SU-DHL-6 (cell line): Measurements from ENCODE around the gene SPATC1L.

Source experiments
- H2AFZ ChIP-seq: fragments of 200-600 bp; sonication (generic); 2 replicates; pipeline ENCODE4 v1.6.1; 2014; ENCODE audit warnings: low read depth, mild to moderate bottlenecking, moderate library complexity, mixed read lengths, antibody characterized with exemption, low read length; ENCODE audit not compliant: severe bottlenecking
- H3F3A ChIP-seq: fragments of 200-600 bp; shearing (Covaris generic); 2 replicates; pipeline ENCODE4 v1.6.0; 2016; ENCODE audit warnings: antibody characterized with exemption, mild to moderate bottlenecking; ENCODE audit not compliant: insufficient read depth
- H3K27ac ChIP-seq: fragments of 200-600 bp; sonication (generic); 2 replicates; pipeline ENCODE4 v1.5.1; 2016; ENCODE audit warnings: low read depth, mild to moderate bottlenecking, low read length, moderate library complexity, mixed read lengths
- H3K27me3 ChIP-seq: fragments of 200-600 bp; sonication (generic), shearing (Covaris generic); 2 replicates; pipeline ENCODE4 v1.6.0; 2014; ENCODE audit warnings: mild to moderate bottlenecking, low read length
- H3K36me3 ChIP-seq: fragments of 200-600 bp; sonication (generic); 2 replicates; pipeline ENCODE4 v1.6.1; 2014; ENCODE audit warnings: mild to moderate bottlenecking, low read length, mixed read lengths
- H3K4me2 ChIP-seq: fragments of 300-600, 200-600 bp; shearing (Covaris generic), sonication (generic); 2 replicates; pipeline ENCODE4 v1.6.0; 2014; ENCODE audit warnings: low read length, low read depth, mild to moderate bottlenecking; ENCODE audit not compliant: poor library complexity, severe bottlenecking
- H3K4me3 ChIP-seq: fragments of 200-600 bp; sonication (generic); 2 replicates; pipeline ENCODE4 v1.5.1; 2014; ENCODE audit warnings: antibody characterized with exemption, low read length, mild to moderate bottlenecking, mixed read lengths; ENCODE audit not compliant: insufficient read depth, poor library complexity, severe bottlenecking
- H3K79me2 ChIP-seq: fragments of 200-600 bp; sonication (generic); 2 replicates; pipeline ENCODE4 v1.6.1; 2014; ENCODE audit warnings: mild to moderate bottlenecking, low read length, moderate library complexity; ENCODE audit not compliant: insufficient read depth
- H3K9ac ChIP-seq: fragments of 200-600 bp; sonication (generic); 2 replicates; pipeline ENCODE4 v1.7.0; 2014; ENCODE audit warnings: mild to moderate bottlenecking, low read length
- H3K9me2 ChIP-seq: fragments of 200-600 bp; sonication (generic); replicated peaks from 2 replicates; pipeline ENCODE4 v1.6.1; 2014; ENCODE audit warnings: low read length; ENCODE audit not compliant: insufficient read depth
- H3K9me3 ChIP-seq: fragments of 200-600 bp; sonication (generic); 2 replicates; pipeline ENCODE4 v1.6.1; 2014; ENCODE audit warnings: low read length, mixed read lengths; ENCODE audit not compliant: insufficient read depth
- H4K20me1 ChIP-seq: fragments of 200-600 bp; sonication (generic); 2 replicates; pipeline ENCODE4 v1.6.1; 2014; ENCODE audit warnings: low read depth, mild to moderate bottlenecking, antibody characterized with exemption, low read length, moderate library complexity, mixed read lengths
- CTCF ChIP-seq: fragments of 200-600 bp; sonication (generic); IDR thresholded peaks from one replicate; pipeline ENCODE4 v1.5.1; 2017; ENCODE audit warnings: antibody characterized with exemption, mild to moderate bottlenecking, low read length, moderate library complexity; ENCODE audit not compliant: insufficient read depth, poor library complexity, severe bottlenecking
- EZH2phosphoT487 ChIP-seq: fragments of 200-600 bp; sonication (generic), shearing (Covaris generic); conservative IDR thresholded peaks from 2 replicates; pipeline ENCODE4 v1.6.1; 2018; ENCODE audit warnings: mild to moderate bottlenecking, antibody characterized with exemption, low read length, moderate library complexity, mixed read lengths

SPATC1L gene

GRCh38 chr21:46228345-46229051 is 44.2 kb upstream of the SPATC1L start, which contains the start of gene LSS:
LSS (minus strand) TSS chr21:46228774; CDS start chr21:46228745, 29 bp downstream.
- Histone ChIP-seq H4K20me1 (no peaks in the 10 kb centered on the region), H3K36me3 (peaks cover 6% of the 10 kb centered on the region), H3K9ac (peak within 1 kb of the TSS; percentile 92), H3K4me2 (peak within 1 kb of the TSS; percentile 87), H3K4me3 (peak within 1 kb of the TSS; percentile 97), H2AFZ (peak within 1 kb of the TSS; percentile 89), H3K27ac (peak within 1 kb of the TSS; percentile 64), H3K9me3 (no peaks in the 10 kb centered on the region), H3K9me2 (no peaks in the 10 kb centered on the region), H3K79me2 (peaks cover 68% of the 10 kb centered on the region), H3K27me3 (no peaks in the 10 kb centered on the region), H3F3A (peaks cover 9% of the 10 kb centered on the region; the same call in 1 of the 2 replicates)
- TF ChIP-seq CTCF (no peak), EZH2phosphoT487 (no peak)

GRCh38 chr21:46227811-46228344 is 43.6 kb upstream of the SPATC1L start:
- Histone ChIP-seq H3K4me3 (peak overlapping the region; percentile 88), H3F3A (peaks cover 9% of the 10 kb centered on the region; the same call in 1 of the 2 replicates), H3K9me3 (no peaks in the 10 kb centered on the region), H3K79me2 (peaks cover 74% of the 10 kb centered on the region), H3K27ac (peak overlapping the region; percentile 45), H2AFZ (peak overlapping the region; percentile 89), H3K9ac (peak overlapping the region; percentile 88), H4K20me1 (no peaks in the 10 kb centered on the region), H3K4me2 (peak overlapping the region; percentile 83), H3K27me3 (no peaks in the 10 kb centered on the region), H3K9me2 (no peaks in the 10 kb centered on the region), H3K36me3 (peaks cover 6% of the 10 kb centered on the region)
- no peak for TF ChIP-seq CTCF
- TF ChIP-seq EZH2phosphoT487 = no peak

DNA sequence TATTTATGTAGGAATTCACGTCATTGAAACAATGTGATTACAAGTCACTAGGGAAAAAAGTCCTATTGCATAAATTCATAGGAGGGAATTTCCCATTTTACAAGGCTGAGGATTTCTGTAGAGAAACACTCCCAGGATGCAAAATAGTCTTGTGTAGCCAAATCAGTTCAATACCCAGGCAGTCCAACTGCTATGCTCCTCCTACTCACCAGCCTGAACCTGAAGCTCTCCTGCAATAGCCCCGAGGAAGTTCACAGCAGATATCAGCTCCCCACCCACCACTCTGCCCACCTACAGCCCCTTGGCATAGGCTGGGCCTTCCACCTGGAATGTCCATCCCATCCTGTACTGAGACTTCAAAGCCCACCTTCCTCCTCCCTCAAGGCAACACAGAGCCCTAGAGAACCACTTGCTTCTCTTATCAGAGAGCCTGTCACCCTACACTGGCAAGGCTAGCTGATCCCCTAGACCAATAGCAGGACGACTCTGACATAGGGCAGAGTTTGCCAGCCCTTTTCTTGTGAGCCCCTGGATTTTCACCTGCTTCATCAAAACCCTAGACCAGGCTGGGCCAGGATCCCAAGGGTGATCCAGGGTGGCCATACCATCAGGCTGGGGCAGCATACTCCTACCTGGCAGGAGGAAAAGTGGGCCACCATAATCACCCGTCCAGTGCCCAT is 42.8 kb upstream of the SPATC1L start:
- H3F3A ChIP-seq = peaks cover 9% of the 10 kb centered on the region; the same call in 1 of the 2 replicates
- H2AFZ ChIP-seq = no peak overlapping the region
- no peaks in the 10 kb centered on the region for H3K9me2 ChIP-seq
- H3K4me3 ChIP-seq = peak overlapping the region; percentile 88
- H3K27me3 ChIP-seq = no peaks in the 10 kb centered on the region
- no peak for TF ChIP-seq EZH2phosphoT487
- TF ChIP-seq CTCF = no peak
- H3K4me2 ChIP-seq = peak overlapping the region; percentile 83
- H4K20me1 ChIP-seq = no peaks in the 10 kb centered on the region
- H3K9me3 ChIP-seq = no peaks in the 10 kb centered on the region
- H3K79me2 ChIP-seq = peaks cover 71% of the 10 kb centered on the region
- peaks cover 6% of the 10 kb centered on the region; the same call in 1 of the 2 replicates for H3K36me3 ChIP-seq
- peak overlapping the region; percentile 45 for H3K27ac ChIP-seq
- H3K9ac ChIP-seq = peak overlapping the region; percentile 88
